ENCODE measurements around the gene OR8D4. TPM values are rescaled to one million over a fixed set of nuclear protein-coding genes. Genes with fewer than 3 reads are reported as not detected.
"Not testable (repeated sequence)": the region's sequence is repeated elsewhere in the genome, so short reads cannot be mapped to it uniquely, and the experiment has no call there.

Gene OR8D4
- total and polyA plus RNA-seq, 2 experiments from 2014 or later: 0.54 to 0.90 TPM

- no peaks in the 10 kb centered on the region for H3K36me3 ChIP-seq (replicated peaks; ENCODE audit: insufficient read depth, low read depth)
- no peaks in the 10 kb centered on the region for H3K9me3 ChIP-seq (ENCODE audit: low read depth)
- no peak for DNase-seq (ENCODE audit: low spot score)
- H3K4me1 ChIP-seq (ENCODE audit: insufficient read depth): no peaks in the 10 kb centered on the region
- H4K20me1 ChIP-seq (ENCODE audit: insufficient read depth, poor library complexity, severe bottlenecking): no peaks in the 10 kb centered on the region
- H3K9me2 ChIP-seq (replicated peaks; ENCODE audit: insufficient read depth): no peaks in the 10 kb centered on the region
- H3K27me3 ChIP-seq: no peaks in the 10 kb centered on the region
- WGBS (ENCODE audit: low lambda C conversion rate, missing lambda C conversion rate): 53% methylated on average over 2 of the region's 2 CpGs
- no peak overlapping the region for H3K4me3 ChIP-seq
- H3K4me2 ChIP-seq: no peak overlapping the region
- H3K27ac ChIP-seq: no peak overlapping the region
- H3K79me2 ChIP-seq: no peaks in the 10 kb centered on the region
- TF ChIP-seq CTCF (IDR thresholded peaks at IDR 0.05; ENCODE audit: poor library complexity) (no peak), EZH2 (IDR thresholded peaks at IDR 0.05; ENCODE audit: borderline replicate concordance) (no peak), EZH2phosphoT487 (IDR thresholded peaks at IDR 0.05; ENCODE audit: low read depth, severe bottlenecking, unreplicated experiment) (no peak)
- no peak overlapping the region for H2AFZ ChIP-seq
These were observed 42.2 kb upstream of the OR8D4 start for GRCh38 chr11:123859731-123860130.

- not testable (repeated sequence) for H3K79me2 ChIP-seq; H3K4me3 ChIP-seq; H2AFZ ChIP-seq; H3K27me3 ChIP-seq; H3K9me3 ChIP-seq (ENCODE audit: low read depth); H3K27ac ChIP-seq; H3K4me1 ChIP-seq (ENCODE audit: insufficient read depth); H3K36me3 ChIP-seq (replicated peaks; ENCODE audit: insufficient read depth, low read depth); H3K9me2 ChIP-seq (replicated peaks; ENCODE audit: insufficient read depth); DNase-seq (ENCODE audit: low spot score); H3K4me2 ChIP-seq; H4K20me1 ChIP-seq (ENCODE audit: insufficient read depth, poor library complexity, severe bottlenecking)
- WGBS (ENCODE audit: low lambda C conversion rate, missing lambda C conversion rate): 28% methylated on average over 7 of the region's 7 CpGs
These were observed 36.7 kb upstream of the OR8D4 start for GRCh38 chr11:123865293-123865692.

GRCh38 chr11:123867795-123868194 is 34.2 kb upstream of the OR8D4 start:
- not testable (repeated sequence) for H3K4me3 ChIP-seq; H3K4me2 ChIP-seq; H3K79me2 ChIP-seq; H3K36me3 ChIP-seq (replicated peaks; ENCODE audit: insufficient read depth, low read depth); H3K27ac ChIP-seq; H3K9me2 ChIP-seq (replicated peaks; ENCODE audit: insufficient read depth); H4K20me1 ChIP-seq (ENCODE audit: insufficient read depth, poor library complexity, severe bottlenecking); H3K9me3 ChIP-seq (ENCODE audit: low read depth); DNase-seq (ENCODE audit: low spot score); H3K4me1 ChIP-seq (ENCODE audit: insufficient read depth); H2AFZ ChIP-seq; H3K27me3 ChIP-seq
- 67% methylated on average over 9 of the region's 9 CpGs for WGBS (ENCODE audit: low lambda C conversion rate, missing lambda C conversion rate)

- Histone ChIP-seq H3K4me3 (no peak overlapping the region), H3K27me3 (no peaks in the 10 kb centered on the region), H3K27ac (no peak overlapping the region), H3K9me2 (replicated peaks; ENCODE audit: insufficient read depth) (no peaks in the 10 kb centered on the region), H3K4me1 (ENCODE audit: insufficient read depth) (no peaks in the 10 kb centered on the region), H2AFZ (no peak overlapping the region), H3K79me2 (no peaks in the 10 kb centered on the region), H3K4me2 (no peak overlapping the region), H4K20me1 (ENCODE audit: insufficient read depth, poor library complexity, severe bottlenecking) (no peaks in the 10 kb centered on the region), H3K36me3 (replicated peaks; ENCODE audit: insufficient read depth, low read depth) (no peaks in the 10 kb centered on the region), H3K9me3 (ENCODE audit: low read depth) (no peaks in the 10 kb centered on the region)
- WGBS (ENCODE audit: low lambda C conversion rate, missing lambda C conversion rate): 90% methylated on average over 4 of the region's 4 CpGs
- no peak for TF ChIP-seq EZH2 (IDR thresholded peaks at IDR 0.05; ENCODE audit: borderline replicate concordance)
- no peak for TF ChIP-seq EZH2phosphoT487 (IDR thresholded peaks at IDR 0.05; ENCODE audit: low read depth, severe bottlenecking, unreplicated experiment)
- no peak for TF ChIP-seq CTCF (IDR thresholded peaks at IDR 0.05; ENCODE audit: poor library complexity)
- DNase-seq (ENCODE audit: low spot score): no peak
These were observed 21.1 kb upstream of the OR8D4 start for GRCh38 chr11:123880912-123881311.

GRCh38 chr11:123885570-123885969 is 16.4 kb upstream of the OR8D4 start, which contains the start of gene TMEM225:
Gene TMEM225 (minus strand): TSS chr11:123885670. CDS start chr11:123885425, 245 bp downstream.
- no peaks in the 10 kb centered on the region for H3K79me2 ChIP-seq
- H3K4me2 ChIP-seq: no peak within 1 kb of the TSS
- WGBS (ENCODE audit: low lambda C conversion rate, missing lambda C conversion rate): 89% methylated on average over 3 of the region's 3 CpGs
- no peak for DNase-seq (ENCODE audit: low spot score)
- H3K27ac ChIP-seq: no peak within 1 kb of the TSS
- no peak within 1 kb of the TSS for H3K4me3 ChIP-seq
- no peaks in the 10 kb centered on the region for H3K9me2 ChIP-seq (replicated peaks; ENCODE audit: insufficient read depth)
- H3K4me1 ChIP-seq (ENCODE audit: insufficient read depth): no peaks in the 10 kb centered on the region
- H3K9me3 ChIP-seq (ENCODE audit: low read depth): no peaks in the 10 kb centered on the region
- no peak within 1 kb of the TSS for H2AFZ ChIP-seq
- TF ChIP-seq EZH2 (IDR thresholded peaks at IDR 0.05; ENCODE audit: borderline replicate concordance) (no peak), EZH2phosphoT487 (IDR thresholded peaks at IDR 0.05; ENCODE audit: low read depth, severe bottlenecking, unreplicated experiment) (no peak), CTCF (IDR thresholded peaks at IDR 0.05; ENCODE audit: poor library complexity) (no peak)
- no peaks in the 10 kb centered on the region for H3K36me3 ChIP-seq (replicated peaks; ENCODE audit: insufficient read depth, low read depth)
- H3K27me3 ChIP-seq: no peaks in the 10 kb centered on the region
- H4K20me1 ChIP-seq (ENCODE audit: insufficient read depth, poor library complexity, severe bottlenecking): no peaks in the 10 kb centered on the region

All from hepatocyte (in vitro differentiated cells).